ENCODE data around the gene PCDH9. TPM values are rescaled to one million over a fixed set of nuclear protein-coding genes. Genes with fewer than 3 reads are reported as not detected.

PCDH9 gene
- total RNA-seq, 2 donors from 2014 or later = 0.20 to 0.50 TPM

DNA sequence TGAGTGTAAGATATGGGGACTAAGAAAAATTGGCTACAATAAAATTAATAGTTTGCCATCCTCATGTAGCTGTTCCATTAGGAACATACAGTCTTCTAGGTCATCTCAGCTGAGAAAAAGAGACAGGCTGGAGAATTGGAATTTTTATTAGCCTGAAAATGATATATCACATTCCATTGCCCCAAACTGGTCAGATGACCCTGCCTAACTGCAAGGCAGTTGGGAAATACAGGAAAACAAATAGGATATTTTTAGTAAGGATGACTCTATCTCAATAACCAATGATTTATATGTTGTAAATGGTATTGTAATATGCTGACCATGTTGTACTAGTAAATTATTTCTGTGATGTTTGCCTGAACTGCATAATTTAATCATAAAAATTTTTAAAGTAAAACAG lies 673.8 kb downstream of the PCDH9 start:
- H3K4me1 Mint-ChIP-seq (ENCODE audit: low read depth in 2 of 2) = no peaks in the 10 kb centered on the region
- no peak for ATAC-seq
- no peak overlapping the region for H3K27ac Mint-ChIP-seq
- no peak for DNase-seq (ENCODE audit: low spot score)
- H3K4me3 Mint-ChIP-seq = no peak overlapping the region
- H3K36me3 Mint-ChIP-seq = no peaks in the 10 kb centered on the region
- no peaks in the 10 kb centered on the region for H3K27me3 Mint-ChIP-seq
- H3K9me3 Mint-ChIP-seq = peaks cover 8% of the 10 kb centered on the region

- Mint-ChIP-seq H3K27ac (no peak overlapping the region), H3K9me3 (peaks cover 8% of the 10 kb centered on the region), H3K4me1 (ENCODE audit: low read depth in 2 of 2) (no peaks in the 10 kb centered on the region), H3K27me3 (no peaks in the 10 kb centered on the region), H3K36me3 (no peaks in the 10 kb centered on the region), H3K4me3 (no peak overlapping the region)
- DNase-seq (ENCODE audit: low spot score) (no peak), ATAC-seq (no peak)
Measured at GRCh38 chr13:66553391-66553790, 676.7 kb downstream of the PCDH9 start.

- no peaks in the 10 kb centered on the region for H3K4me1 Mint-ChIP-seq (ENCODE audit: low read depth in 2 of 2)
- H3K4me3 Mint-ChIP-seq = no peak overlapping the region
- DNase-seq (ENCODE audit: low spot score) = no peak
- no peak overlapping the region for H3K27ac Mint-ChIP-seq
- no peaks in the 10 kb centered on the region for H3K36me3 Mint-ChIP-seq
- H3K9me3 Mint-ChIP-seq = peaks cover 8% of the 10 kb centered on the region
- no peak for ATAC-seq
- H3K27me3 Mint-ChIP-seq = no peaks in the 10 kb centered on the region
Measured at GRCh38 chr13:66551128-66551527, 679.0 kb downstream of the PCDH9 start.

GRCh38 chr13:66547685-66548084 lies 682.5 kb downstream of the PCDH9 start:
- Mint-ChIP-seq H3K36me3 (no peaks in the 10 kb centered on the region), H3K9me3 (peaks cover 10% of the 10 kb centered on the region), H3K27ac (no peak overlapping the region), H3K4me3 (no peak overlapping the region), H3K4me1 (ENCODE audit: low read depth in 2 of 2) (no peaks in the 10 kb centered on the region), H3K27me3 (no peaks in the 10 kb centered on the region)
- ATAC-seq = no peak
- DNase-seq (ENCODE audit: low spot score) = no peak

DNA sequence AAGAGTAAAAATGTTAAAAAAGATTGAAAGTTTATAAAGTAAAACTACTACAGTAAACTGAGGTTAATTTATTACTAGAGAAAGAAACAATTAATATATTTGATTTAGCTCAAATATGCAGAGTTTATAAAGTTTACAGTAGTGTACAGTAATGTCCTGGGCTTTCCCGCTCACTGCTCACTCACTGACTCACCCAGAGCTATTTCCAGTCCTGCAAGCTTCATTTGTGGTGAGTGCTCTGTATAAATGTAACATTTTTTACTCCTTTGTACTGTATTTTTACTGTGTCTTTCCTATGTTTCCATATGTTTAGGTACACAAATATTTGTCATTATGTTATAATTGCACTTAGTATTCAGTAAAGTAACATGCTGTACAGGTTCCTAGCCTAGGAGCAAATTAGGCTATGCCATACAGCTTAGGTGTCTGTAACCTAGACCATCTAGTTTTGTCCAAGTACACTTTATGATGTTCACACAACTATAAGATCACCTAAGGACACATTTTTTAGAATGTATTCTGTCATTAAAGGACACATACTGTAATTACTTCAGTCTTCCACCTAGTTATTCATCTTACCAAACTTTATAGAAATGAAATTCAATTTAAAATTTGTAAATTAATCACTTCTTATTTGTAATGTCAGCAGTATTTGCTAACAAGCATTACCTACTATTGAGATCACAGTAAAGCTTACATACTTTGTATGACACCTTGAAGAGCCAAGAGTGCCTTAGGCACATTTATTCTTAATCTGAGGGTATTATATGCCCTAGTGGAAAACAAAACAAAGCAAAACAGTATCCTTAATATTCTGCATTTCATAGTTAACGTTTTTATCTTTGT lies 683.4 kb downstream of the PCDH9 start:
- Mint-ChIP-seq H3K4me3 (no peak overlapping the region), H3K4me1 (ENCODE audit: low read depth in 2 of 2) (no peaks in the 10 kb centered on the region), H3K9me3 (peaks cover 5% of the 10 kb centered on the region), H3K27ac (no peak overlapping the region), H3K36me3 (no peaks in the 10 kb centered on the region), H3K27me3 (no peaks in the 10 kb centered on the region)
- DNase-seq (ENCODE audit: low spot score) (no peak), ATAC-seq (no peak)

DNA sequence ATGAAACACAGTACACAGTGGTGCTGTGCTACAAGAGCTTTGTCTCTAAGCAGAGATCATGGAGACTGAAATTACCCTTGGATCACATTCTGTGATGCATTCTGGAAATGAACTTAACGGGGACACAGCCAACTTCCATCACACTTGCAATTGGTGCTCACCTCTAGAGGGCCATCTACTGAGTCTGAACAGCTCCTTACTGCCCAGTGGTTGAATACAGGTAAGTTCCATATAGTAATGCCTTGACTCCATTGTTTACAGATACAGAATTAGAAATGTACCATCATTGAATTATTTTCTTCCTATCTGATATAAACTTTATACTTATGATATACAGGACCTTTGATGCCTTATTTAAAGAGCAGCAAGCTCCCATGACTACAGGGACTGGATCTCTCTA lies 686.4 kb downstream of the PCDH9 start:
- DNase-seq (ENCODE audit: low spot score) (no peak), ATAC-seq (no peak)
- Mint-ChIP-seq H3K4me3 (no peak overlapping the region), H3K27ac (no peak overlapping the region), H3K4me1 (ENCODE audit: low read depth in 2 of 2) (no peaks in the 10 kb centered on the region), H3K9me3 (peaks cover 2% of the 10 kb centered on the region), H3K36me3 (no peaks in the 10 kb centered on the region), H3K27me3 (no peaks in the 10 kb centered on the region)

- Mint-ChIP-seq H3K4me3 (no peak overlapping the region), H3K9me3 (peaks cover 3% of the 10 kb centered on the region), H3K27ac (no peak overlapping the region), H3K27me3 (no peaks in the 10 kb centered on the region), H3K36me3 (no peaks in the 10 kb centered on the region), H3K4me1 (ENCODE audit: low read depth in 2 of 2) (no peaks in the 10 kb centered on the region)
- no peak for DNase-seq (ENCODE audit: low spot score)
- no peak for ATAC-seq
Measured at GRCh38 chr13:66537417-66537816, 692.7 kb downstream of the PCDH9 start.

DNA sequence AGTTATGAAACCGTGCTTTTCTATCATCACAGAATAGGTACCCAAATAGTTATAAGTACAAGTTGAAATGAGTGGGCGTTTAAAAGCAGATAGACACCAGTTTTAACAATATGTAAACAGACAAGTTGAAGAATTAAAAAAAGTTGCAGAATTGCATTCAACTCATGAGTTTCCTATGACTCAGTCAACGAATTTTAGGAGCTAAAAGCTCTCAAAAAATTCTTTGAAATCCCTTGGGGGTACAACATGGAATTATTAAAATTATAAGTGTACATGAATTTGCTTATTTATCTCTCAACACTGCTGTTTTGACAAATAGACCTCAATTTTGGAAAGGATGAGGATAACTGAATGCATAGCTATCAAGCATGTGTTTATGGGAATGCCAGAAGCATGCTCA lies 693.4 kb downstream of the PCDH9 start:
- ATAC-seq (no peak), DNase-seq (ENCODE audit: low spot score) (no peak)
- Mint-ChIP-seq H3K4me1 (ENCODE audit: low read depth in 2 of 2) (no peaks in the 10 kb centered on the region), H3K27ac (no peak overlapping the region), H3K9me3 (peaks cover 3% of the 10 kb centered on the region), H3K27me3 (no peaks in the 10 kb centered on the region), H3K36me3 (no peaks in the 10 kb centered on the region), H3K4me3 (no peak overlapping the region)

- Mint-ChIP-seq H3K36me3 (no peaks in the 10 kb centered on the region), H3K4me3 (no peak overlapping the region), H3K9me3 (peaks cover 3% of the 10 kb centered on the region), H3K27ac (no peak overlapping the region), H3K27me3 (no peaks in the 10 kb centered on the region), H3K4me1 (ENCODE audit: low read depth in 2 of 2) (no peaks in the 10 kb centered on the region)
- ATAC-seq = no peak
- no peak for DNase-seq (ENCODE audit: low spot score)
Measured at GRCh38 chr13:66534561-66534960, 695.6 kb downstream of the PCDH9 start.

GRCh38 chr13:66532845-66533244 lies 697.3 kb downstream of the PCDH9 start:
- Mint-ChIP-seq H3K36me3 (no peaks in the 10 kb centered on the region), H3K4me3 (no peak overlapping the region), H3K4me1 (ENCODE audit: low read depth in 2 of 2) (no peaks in the 10 kb centered on the region), H3K27ac (no peak overlapping the region), H3K27me3 (no peaks in the 10 kb centered on the region), H3K9me3 (peaks cover 3% of the 10 kb centered on the region)
- ATAC-seq (no peak), DNase-seq (ENCODE audit: low spot score) (no peak)

DNA sequence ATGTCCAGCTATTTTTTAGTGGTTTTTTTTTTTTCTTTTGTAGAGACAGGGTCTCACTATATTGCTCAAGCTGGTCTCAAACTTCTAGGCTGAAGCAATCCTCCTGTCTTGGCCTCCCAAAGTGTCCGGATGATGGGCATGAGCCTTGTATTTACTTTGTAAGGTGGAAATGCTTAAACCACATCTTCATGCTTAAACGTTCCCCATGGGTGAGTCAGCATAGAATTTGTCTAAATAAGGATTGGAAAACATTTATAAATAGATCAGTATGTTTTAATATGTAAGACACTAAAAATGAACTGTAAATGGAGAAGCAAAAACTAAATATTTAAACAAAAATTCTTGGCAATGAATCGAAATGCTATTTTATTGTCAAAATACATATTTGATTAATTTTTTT lies 698.0 kb downstream of the PCDH9 start:
- H3K4me1 Mint-ChIP-seq (ENCODE audit: low read depth in 2 of 2) = no peaks in the 10 kb centered on the region

DNA sequence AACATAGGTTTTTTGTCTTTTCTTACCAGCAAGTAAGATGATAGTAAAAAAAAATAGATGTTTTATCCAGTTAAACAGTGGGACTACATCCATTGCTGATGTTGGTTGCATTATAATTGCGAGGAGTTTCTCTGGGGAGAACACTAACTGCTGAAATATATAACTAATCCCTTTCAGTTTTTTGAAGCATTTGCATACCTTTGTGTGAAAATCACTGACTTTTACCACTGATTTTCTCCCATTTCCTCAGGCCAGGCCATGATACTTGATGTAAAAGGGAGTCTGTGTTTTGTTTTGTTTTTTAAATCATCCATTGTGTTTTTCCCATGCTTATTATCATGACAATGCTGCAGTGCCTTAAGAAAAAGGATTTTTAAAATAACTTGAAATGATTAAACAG lies 699.5 kb downstream of the PCDH9 start:
- Mint-ChIP-seq H3K36me3 (no peaks in the 10 kb centered on the region), H3K27ac (no peak overlapping the region), H3K4me1 (ENCODE audit: low read depth in 2 of 2) (no peaks in the 10 kb centered on the region), H3K9me3 (peaks cover 6% of the 10 kb centered on the region), H3K4me3 (no peak overlapping the region), H3K27me3 (no peaks in the 10 kb centered on the region)
- no peak for DNase-seq (ENCODE audit: low spot score)
- ATAC-seq = no peak

More for the DNA sequence above, 698.0 kb downstream of the PCDH9 start:
- H3K9me3 Mint-ChIP-seq = peaks cover 3% of the 10 kb centered on the region
- no peak overlapping the region for H3K27ac Mint-ChIP-seq
- ATAC-seq (no peak), DNase-seq (ENCODE audit: low spot score) (no peak)
- H3K4me3 Mint-ChIP-seq = no peak overlapping the region
- no peaks in the 10 kb centered on the region for H3K36me3 Mint-ChIP-seq
- H3K27me3 Mint-ChIP-seq = no peaks in the 10 kb centered on the region

GRCh38 chr13:66530158-66530557 lies 700.0 kb downstream of the PCDH9 start:
- H3K4me1 Mint-ChIP-seq (ENCODE audit: low read depth in 2 of 2) = no peaks in the 10 kb centered on the region
- DNase-seq (ENCODE audit: low spot score) (no peak), ATAC-seq (no peak)
- no peak overlapping the region for H3K27ac Mint-ChIP-seq
- no peaks in the 10 kb centered on the region for H3K27me3 Mint-ChIP-seq
- peaks cover 9% of the 10 kb centered on the region for H3K9me3 Mint-ChIP-seq
- no peaks in the 10 kb centered on the region for H3K36me3 Mint-ChIP-seq
- no peak overlapping the region for H3K4me3 Mint-ChIP-seq

DNA sequence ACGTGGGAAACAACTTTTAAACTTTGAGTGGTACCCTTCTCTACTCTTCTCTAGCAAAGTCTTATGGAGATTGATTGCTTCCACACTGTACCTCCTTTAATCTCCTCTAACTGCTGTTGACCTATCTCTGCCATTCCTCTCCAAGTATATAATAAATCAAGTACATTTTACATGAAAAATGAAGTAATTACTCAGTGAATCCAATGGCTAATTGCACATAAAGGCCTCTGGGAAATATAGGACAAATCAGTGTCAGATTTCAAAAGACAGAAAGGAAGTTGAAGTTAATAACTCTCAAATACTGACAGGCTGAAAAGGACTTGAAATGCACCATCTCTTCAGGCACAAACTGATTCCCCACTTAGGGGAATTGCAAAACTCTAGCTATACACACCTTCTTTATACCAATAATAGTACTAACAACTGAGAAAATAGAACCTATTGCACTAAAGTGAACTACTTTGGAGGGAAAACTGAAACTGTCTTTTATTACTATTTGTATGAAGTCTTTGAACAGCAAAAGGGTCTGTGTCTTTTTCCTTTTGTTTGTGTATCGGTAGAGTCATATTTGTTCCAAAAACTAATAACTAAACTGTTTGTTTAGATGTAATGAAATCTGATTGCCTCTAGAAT lies 701.1 kb downstream of the PCDH9 start:
- H3K36me3 Mint-ChIP-seq = no peaks in the 10 kb centered on the region
- peaks cover 12% of the 10 kb centered on the region for H3K9me3 Mint-ChIP-seq
- H3K27ac Mint-ChIP-seq = no peak overlapping the region
- no peak for ATAC-seq
- no peaks in the 10 kb centered on the region for H3K27me3 Mint-ChIP-seq
- H3K4me3 Mint-ChIP-seq = no peak overlapping the region
- no peaks in the 10 kb centered on the region for H3K4me1 Mint-ChIP-seq (ENCODE audit: low read depth in 2 of 2)
- no peak for DNase-seq (ENCODE audit: low spot score)

Data from natural killer cell treated with Interleukin-12 subunit alpha and Interleukin-12 subunit beta and Interleukin-15 and Interleukin-18, amount 100 ng/mL, for 72 hours (primary cell).